Measurements from ENCODE around the gene PCF11.

- TF ChIP-seq CTCF (IDR thresholded peaks at IDR 0.05) = no peak
- TF ChIP-seq POLR2A (IDR thresholded peaks at IDR 0.05) = no peak
These were observed 34.9 kb upstream of the PCF11 start for GRCh38 chr11:83122050-83122449.
